ENCODE measurements around the gene SLC1A5. TPM values are rescaled to one million over a fixed set of nuclear protein-coding genes. Genes with fewer than 3 reads are reported as not detected.

SLC1A5 gene
- polyA plus RNA-seq, 1 donor from 2014 or later = 1.1 TPM

GRCh38 chr19:46828484-46828883 is 40.1 kb upstream of the SLC1A5 start:
- no peaks in the 10 kb centered on the region for H3K9me2 ChIP-seq (ENCODE audit: insufficient read depth, low read length)
- H3K36me3 ChIP-seq (ENCODE audit: insufficient read depth, low read length) = no peaks in the 10 kb centered on the region
- H4K20me1 ChIP-seq (ENCODE audit: insufficient read depth) = no peaks in the 10 kb centered on the region
- no peaks in the 10 kb centered on the region for H3F3A ChIP-seq (ENCODE audit: insufficient read depth, low read length, poor library complexity, severe bottlenecking)
- H3K27me3 ChIP-seq (ENCODE audit: insufficient read depth, low read depth, low read length) = no peaks in the 10 kb centered on the region
- no peak overlapping the region for H3K4me2 ChIP-seq (ENCODE audit: low read length)
- no peak overlapping the region for H3K27ac ChIP-seq (ENCODE audit: low read length)
- no peaks in the 10 kb centered on the region for H3K9me3 ChIP-seq (ENCODE audit: low read length)
- TF ChIP-seq TAF1 (IDR thresholded peaks at IDR 0.05; ENCODE audit: low read depth) = no peak
- TF ChIP-seq MXI1 (conservative IDR thresholded peaks at IDR 0.05; ENCODE audit: poor library complexity, severe bottlenecking) = no peak
- no peak for TF ChIP-seq RAD21 (conservative IDR thresholded peaks at IDR 0.05)
- no peak for TF ChIP-seq SMC3 (conservative IDR thresholded peaks at IDR 0.05; ENCODE audit: poor library complexity)
- TF ChIP-seq, protein P1, sequence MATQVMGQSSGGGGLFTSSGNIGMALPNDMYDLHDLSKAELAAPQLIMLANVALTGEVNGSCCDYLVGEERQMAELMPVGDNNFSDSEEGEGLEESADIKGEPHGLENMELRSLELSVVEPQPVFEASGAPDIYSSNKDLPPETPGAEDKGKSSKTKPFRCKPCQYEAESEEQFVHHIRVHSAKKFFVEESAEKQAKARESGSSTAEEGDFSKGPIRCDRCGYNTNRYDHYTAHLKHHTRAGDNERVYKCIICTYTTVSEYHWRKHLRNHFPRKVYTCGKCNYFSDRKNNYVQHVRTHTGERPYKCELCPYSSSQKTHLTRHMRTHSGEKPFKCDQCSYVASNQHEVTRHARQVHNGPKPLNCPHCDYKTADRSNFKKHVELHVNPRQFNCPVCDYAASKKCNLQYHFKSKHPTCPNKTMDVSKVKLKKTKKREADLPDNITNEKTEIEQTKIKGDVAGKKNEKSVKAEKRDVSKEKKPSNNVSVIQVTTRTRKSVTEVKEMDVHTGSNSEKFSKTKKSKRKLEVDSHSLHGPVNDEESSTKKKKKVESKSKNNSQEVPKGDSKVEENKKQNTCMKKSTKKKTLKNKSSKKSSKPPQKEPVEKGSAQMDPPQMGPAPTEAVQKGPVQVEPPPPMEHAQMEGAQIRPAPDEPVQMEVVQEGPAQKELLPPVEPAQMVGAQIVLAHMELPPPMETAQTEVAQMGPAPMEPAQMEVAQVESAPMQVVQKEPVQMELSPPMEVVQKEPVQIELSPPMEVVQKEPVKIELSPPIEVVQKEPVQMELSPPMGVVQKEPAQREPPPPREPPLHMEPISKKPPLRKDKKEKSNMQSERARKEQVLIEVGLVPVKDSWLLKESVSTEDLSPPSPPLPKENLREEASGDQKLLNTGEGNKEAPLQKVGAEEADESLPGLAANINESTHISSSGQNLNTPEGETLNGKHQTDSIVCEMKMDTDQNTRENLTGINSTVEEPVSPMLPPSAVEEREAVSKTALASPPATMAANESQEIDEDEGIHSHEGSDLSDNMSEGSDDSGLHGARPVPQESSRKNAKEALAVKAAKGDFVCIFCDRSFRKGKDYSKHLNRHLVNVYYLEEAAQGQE (IDR thresholded peaks at IDR 0.05; ENCODE audit: borderline replicate concordance) = no peak
- no peak for TF ChIP-seq POLR2AphosphoS5 (IDR thresholded peaks at IDR 0.05)
- no peak for TF ChIP-seq CTCF (IDR thresholded peaks at IDR 0.05; ENCODE audit: poor library complexity, severe bottlenecking)
- TF ChIP-seq EP300 (conservative IDR thresholded peaks at IDR 0.05; ENCODE audit: poor library complexity, severe bottlenecking) = no peak
- TF ChIP-seq EZH2 (IDR thresholded peaks at IDR 0.05; ENCODE audit: borderline replicate concordance, insufficient read depth, low read length, poor library complexity, severe bottlenecking) = no peak
- H3K9ac ChIP-seq (ENCODE audit: low read length) = no peak overlapping the region
- no peak overlapping the region for H3K4me3 ChIP-seq (ENCODE audit: low read length)
- no peaks in the 10 kb centered on the region for H3K79me2 ChIP-seq (replicated peaks; ENCODE audit: insufficient read depth, low read length)
- no peak overlapping the region for H2AFZ ChIP-seq (ENCODE audit: low read depth, low read length)

DNA sequence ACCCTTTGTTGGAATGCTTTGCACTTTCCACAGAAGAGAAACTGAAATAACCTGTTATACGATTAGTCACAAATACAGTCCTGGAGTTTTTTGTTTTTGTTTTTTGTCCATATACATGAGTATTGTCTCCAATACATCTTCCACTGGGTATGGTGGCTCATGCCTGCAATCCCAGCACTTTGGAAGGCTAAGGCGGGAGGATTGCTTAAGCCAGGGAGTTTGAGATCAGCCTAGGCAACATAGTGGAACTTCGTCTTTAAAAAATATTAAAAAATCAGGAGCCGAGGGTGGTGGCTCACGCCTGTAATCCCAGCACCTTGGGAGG is 37.3 kb upstream of the SLC1A5 start:
- Histone ChIP-seq H3K4me2 (ENCODE audit: low read length) (no peak overlapping the region), H3K27ac (ENCODE audit: low read length) (no peak overlapping the region), H2AFZ (ENCODE audit: low read depth, low read length) (no peak overlapping the region)

More for the DNA sequence above, 37.3 kb upstream of the SLC1A5 start:
- Histone ChIP-seq H4K20me1 (ENCODE audit: insufficient read depth) (no peaks in the 10 kb centered on the region), H3K79me2 (replicated peaks; ENCODE audit: insufficient read depth, low read length) (no peaks in the 10 kb centered on the region), H3K4me3 (ENCODE audit: low read length) (no peak overlapping the region), H3F3A (ENCODE audit: insufficient read depth, low read length, poor library complexity, severe bottlenecking) (no peaks in the 10 kb centered on the region), H3K27me3 (ENCODE audit: insufficient read depth, low read depth, low read length) (no peaks in the 10 kb centered on the region), H3K9me2 (ENCODE audit: insufficient read depth, low read length) (no peaks in the 10 kb centered on the region), H3K9ac (ENCODE audit: low read length) (no peak overlapping the region), H3K9me3 (ENCODE audit: low read length) (no peaks in the 10 kb centered on the region), H3K36me3 (ENCODE audit: insufficient read depth, low read length) (no peaks in the 10 kb centered on the region)
- TF ChIP-seq SMC3 (conservative IDR thresholded peaks at IDR 0.05; ENCODE audit: poor library complexity) (no peak), EZH2 (IDR thresholded peaks at IDR 0.05; ENCODE audit: borderline replicate concordance, insufficient read depth, low read length, poor library complexity, severe bottlenecking) (no peak), POLR2AphosphoS5 (IDR thresholded peaks at IDR 0.05) (no peak), MXI1 (conservative IDR thresholded peaks at IDR 0.05; ENCODE audit: poor library complexity, severe bottlenecking) (no peak), RAD21 (conservative IDR thresholded peaks at IDR 0.05) (no peak), TAF1 (IDR thresholded peaks at IDR 0.05; ENCODE audit: low read depth) (no peak), EP300 (conservative IDR thresholded peaks at IDR 0.05; ENCODE audit: poor library complexity, severe bottlenecking) (no peak), CTCF (IDR thresholded peaks at IDR 0.05; ENCODE audit: poor library complexity, severe bottlenecking) (no peak)
- TF ChIP-seq, protein P1 (IDR thresholded peaks at IDR 0.05; ENCODE audit: borderline replicate concordance) = no peak
